ENCODE measurements around the gene TSFM. TPM values are rescaled to one million over a fixed set of nuclear protein-coding genes. Genes with fewer than 3 reads are reported as not detected.

The TSFM gene
- total and polyA plus RNA-seq, 2 of the 4 experiments (the other 2 are of a cell fraction) = 11.5 to 14.0 TPM

GRCh38 chr12:57825451-57825850 is 42.9 kb downstream of the TSFM start:
- no peaks in the 10 kb centered on the region for H3K9me3 ChIP-seq (ENCODE audit: control insufficient read depth, insufficient read depth, low read length)
- H3K27me3 ChIP-seq (ENCODE audit: control insufficient read depth, insufficient read depth, low read length) = no peaks in the 10 kb centered on the region
- H2AK5ac ChIP-seq (ENCODE audit: low read depth, low read length) = no peak overlapping the region
- ChIA-PET CTCF (interaction anchor here (0.5 kb wide), 1 partner anchor 29 kb away, joined by 6 read pairs; no protein-coding TSS in a partner anchor), POLR2A (ENCODE audit: unreplicated experiment) (no interaction called here)
- peaks cover 6% of the 10 kb centered on the region for H3K9me1 ChIP-seq (ENCODE audit: insufficient read depth, low read length)
- H4K5ac ChIP-seq (ENCODE audit: low read depth, low read length) = no peak overlapping the region
- H3K9ac ChIP-seq (ENCODE audit: low read depth, low read length) = no peak overlapping the region
- H3K27ac ChIP-seq (ENCODE audit: insufficient read depth, low read length) = no peak overlapping the region
- H2AK9ac ChIP-seq (replicated peaks; ENCODE audit: low read depth, low read length, poor library complexity) = no peak overlapping the region
- no peak overlapping the region for H2BK15ac ChIP-seq (ENCODE audit: low read depth, low read length)
- H3K4me1 ChIP-seq (ENCODE audit: control insufficient read depth, insufficient read depth, low read length) = peaks cover 10% of the 10 kb centered on the region
- no peak for DNase-seq
- H3K14ac ChIP-seq (replicated peaks; ENCODE audit: low read depth, low read length) = no peak overlapping the region
- no peak overlapping the region for H4K91ac ChIP-seq (ENCODE audit: insufficient read depth, low read depth, low read length)
- H2AFZ ChIP-seq (replicated peaks; ENCODE audit: low read length, poor library complexity) = no peak overlapping the region
- no peak overlapping the region for H2BK120ac ChIP-seq (ENCODE audit: low read depth, low read length)
- no peak overlapping the region for H3K23ac ChIP-seq (ENCODE audit: low read depth, low read length)
- in situ Hi-C loops (cut with MboI; ENCODE audit: low sequenced_read_pairs) (loop anchor here (5.0 kb wide), 1 partner anchor 82 kb away; no protein-coding TSS in a partner anchor), dilution Hi-C loops (cut with HindIII; ENCODE audit: low sequenced_read_pairs, unreplicated experiment) (no loop called here), intact Hi-C loops (cut with micrococcal nuclease) (no loop called here)
- H3K56ac ChIP-seq (ENCODE audit: extremely low read depth, insufficient read depth, low read length) = no peak overlapping the region
- ATAC-seq (ENCODE audit: low read depth) = no peak
- H3K79me1 ChIP-seq (ENCODE audit: low read depth in 1 of 2, low read length in 2 of 2) = peaks cover 48 to 79% of the 10 kb centered on the region in 2 experiments
- no peak overlapping the region for H3K4me2 ChIP-seq (ENCODE audit: low read depth, low read length)
- peaks cover 78% of the 10 kb centered on the region for H4K20me1 ChIP-seq (ENCODE audit: insufficient read depth, low read length)
- WGBS, 2 experiments (ENCODE audit: extremely low coverage in 2 of 2, insufficient read length in 1 of 2) = no CpG with 5 or more reads among the region's 2 CpGs
- no peak overlapping the region for H3K4me3 ChIP-seq (ENCODE audit: insufficient read depth, low read depth, low read length)
- BruUV-seq (replicated peaks) = no TSS peak
- H4K8ac ChIP-seq (ENCODE audit: low read depth in 2 of 2, low read length in 2 of 2) = no peak overlapping the region
- H2BK5ac ChIP-seq (ENCODE audit: low read depth, low read length, poor library complexity, severe bottlenecking) = no peak overlapping the region
- no peak overlapping the region for H2BK20ac ChIP-seq (ENCODE audit: low read depth, low read length)
- peaks cover 85% of the 10 kb centered on the region for H3K36me3 ChIP-seq (ENCODE audit: control insufficient read depth, insufficient read depth, low read length)
- H3K18ac ChIP-seq (ENCODE audit: low read depth, low read length) = no peak overlapping the region
- no peak overlapping the region for H3K4ac ChIP-seq (ENCODE audit: low read depth, low read length)
- TF ChIP-seq MAFK (IDR thresholded peaks at IDR 0.05; ENCODE audit: low read depth, low read length) (no peak), MAZ (IDR thresholded peaks at IDR 0.05; ENCODE audit: borderline replicate concordance, low read depth, low read length) (no peak), MXI1 (IDR thresholded peaks at IDR 0.05; ENCODE audit: borderline replicate concordance, low read depth, low read length) (no peak), RCOR1 (IDR thresholded peaks at IDR 0.05; ENCODE audit: insufficient replicate concordance, low read length) (no peak), POLR2A (IDR thresholded peaks at IDR 0.05; ENCODE audit: low read depth, low read length) (no peak), ELK1 (IDR thresholded peaks at IDR 0.05; ENCODE audit: borderline replicate concordance, low read depth, low read length) (no peak)
